HepG2 (cell line): ENCODE measurements around the gene GLIS1. TPM values are rescaled to one million over a fixed set of nuclear protein-coding genes. Genes with fewer than 3 reads are reported as not detected.

Source experiments
- ATAC-seq: fragments of 200-7000 bp; cut with Tn5 transposase; 3 replicates; pipeline ENCODE4 v1.9.1; 2020; ENCODE audit warnings: mild to moderate bottlenecking, moderate library complexity
- BruUV-seq: library from RNA; stranded (reverse); fragments of 400-500 nt; replicated peaks from 2 replicates; lab custom pipeline; 2021; lab: Mats Ljungman, UMichigan
- CTCF ChIA-PET: fragments of 300-600 bp; formaldehyde crosslinking; extraction: SDS; loops from one replicate; lab custom pipeline; 2021; ENCODE audit warnings: low total read pairs, inconsistent platforms, low intra/inter-chr PET ratio; lab: Yijun Ruan, JAX
- POLR2A ChIA-PET: fragments of 350-600 bp; sonication (Branson Sonifier 250); formaldehyde crosslinking; loops from one replicate; lab custom pipeline; 2020; ENCODE audit warnings: antibody characterized with exemption, inconsistent platforms; lab: Yijun Ruan, JAX
- DNase-seq: peaks from one replicate; pipeline ENCODE4 v3.0.0-alpha.2; 2015; ENCODE audit warnings: low spot score
- FAIRE-seq: peaks from 3 replicates; lab custom pipeline; 2011; peaks lifted over from hg19 to GRCh38; lab: Jason Lieb, UNC
- H2AFZ ChIP-seq: one replicate; pipeline ENCODE4 v1.6.1; 2011; ENCODE audit warnings: low read length, inconsistent platforms
- H3K27ac ChIP-seq: fragments of 300-600 bp; 3 replicates; pipeline ENCODE4 v1.8.0; 2011; ENCODE audit warnings: mixed run types, mild to moderate bottlenecking, mixed read lengths, low read length, inconsistent platforms; ENCODE audit not compliant: insufficient read depth; ENCODE audit errors: extremely low read length
- H3K27me3 ChIP-seq, 2 experiments: fragments of 200-600 bp in 1 of 2; 2 replicates in 1 of 2; 3 replicates in 1 of 2; pipeline versions ENCODE4 v1.6.0 to v1.8.0; 2011; ENCODE audit warnings: low read length in 2 of 2, mild to moderate bottlenecking in 2 of 2, moderate library complexity in 2 of 2, inconsistent platforms in 1 of 2; ENCODE audit not compliant: insufficient read depth in 2 of 2, control insufficient read depth in 1 of 2
- H3K36me3 ChIP-seq, 2 experiments: fragments of 200-600 bp in 1 of 2; replicated peaks in 1 of 2; 2 replicates in 1 of 2; 3 replicates in 1 of 2; pipeline versions ENCODE4 v1.5.1 to v1.8.0; 2011; ENCODE audit warnings: low read length in 2 of 2, inconsistent platforms in 1 of 2; ENCODE audit not compliant: insufficient read depth in 2 of 2, control insufficient read depth in 1 of 2
- H3K4me1 ChIP-seq: 2 replicates; pipeline ENCODE4 v1.5.1; 2012; ENCODE audit warnings: low read length, inconsistent platforms; ENCODE audit not compliant: insufficient read depth
- H3K4me2 ChIP-seq: 2 replicates; pipeline ENCODE4 v1.6.0; 2011; ENCODE audit warnings: low read depth, low read length, inconsistent platforms
- H3K4me3 ChIP-seq, 3 experiments: fragments of 200-600 bp in 1 of 3; sonication (generic), shearing (Covaris generic) in 1 of 3; replicated peaks in 1 of 3; 2 replicates each; pipeline ENCODE4 v1.5.1; 2011 to 2016; ENCODE audit warnings: low read length in 3 of 3, inconsistent platforms in 2 of 3, low read depth in 2 of 3, mild to moderate bottlenecking in 2 of 3, control low read depth in 1 of 3, mixed read lengths in 1 of 3; ENCODE audit not compliant: insufficient read depth in 1 of 3
- H3K79me2 ChIP-seq: one replicate; pipeline ENCODE4 v1.6.1; 2011; ENCODE audit warnings: low read length, inconsistent platforms; ENCODE audit not compliant: insufficient read depth
- H3K9ac ChIP-seq: 2 replicates; pipeline ENCODE4 v1.6.0; 2011; ENCODE audit warnings: mild to moderate bottlenecking, low read depth, low read length, inconsistent platforms; ENCODE audit not compliant: insufficient read depth
- H3K9me3 ChIP-seq: 2 replicates; pipeline ENCODE4 v1.5.1; 2012; ENCODE audit warnings: mild to moderate bottlenecking, low read length
- H4K20me1 ChIP-seq: 2 replicates; pipeline ENCODE4 v1.6.0; 2011; ENCODE audit warnings: inconsistent platforms, mild to moderate bottlenecking, low read length, moderate library complexity; ENCODE audit not compliant: insufficient read depth
- BCL6 ChIP-seq: IDR thresholded peaks from 2 replicates; pipeline ENCODE4 v1.6.1; 2016; ENCODE audit warnings: missing genetic modification reagents, missing compliant biosample characterization
- CEBPB ChIP-seq: IDR thresholded peaks from 2 replicates; pipeline ENCODE4 v1.6.1; 2011; ENCODE audit warnings: low read depth, low read length, improper control_type of control experiment, borderline replicate concordance
- DDIT3 ChIP-seq: sonication (generic); formaldehyde crosslinking; IDR thresholded peaks from 2 replicates; pipeline ENCODE4 v1.4.0; 2020; ENCODE audit warnings: mild to moderate bottlenecking, missing genetic modification reagents
- DNMT1 ChIP-seq: sonication (generic); formaldehyde crosslinking; IDR thresholded peaks from 2 replicates; pipeline ENCODE4 v1.5.1; 2020; ENCODE audit warnings: mild to moderate bottlenecking, missing genetic modification reagents
- EHMT2 ChIP-seq: fragments of 200-600 bp; sonication (generic); IDR thresholded peaks from 2 replicates; pipeline ENCODE4 v1.7.0; 2017; ENCODE audit warnings: antibody characterized with exemption, low read depth, low read length, borderline replicate concordance
- ETV5 ChIP-seq: IDR thresholded peaks from 2 replicates; pipeline ENCODE4 v1.6.1; 2018; ENCODE audit warnings: missing biosample characterization, missing genetic modification reagents, inconsistent platforms, borderline replicate concordance
- FOXA3 ChIP-seq: IDR thresholded peaks from 2 replicates; pipeline ENCODE4 v1.6.1; 2016; ENCODE audit warnings: missing genetic modification reagents, missing compliant biosample characterization
- HINFP ChIP-seq: sonication (generic); formaldehyde crosslinking; IDR thresholded peaks from 2 replicates; pipeline ENCODE4 v1.4.0; 2020; ENCODE audit warnings: low read depth, mild to moderate bottlenecking, missing genetic modification reagents
- HMG20A ChIP-seq: IDR thresholded peaks from 2 replicates; pipeline ENCODE4 v1.6.1; 2016; ENCODE audit warnings: borderline replicate concordance
- KDM2A ChIP-seq: sonication (generic); formaldehyde crosslinking; IDR thresholded peaks from 2 replicates; pipeline ENCODE4 v1.4.0; 2020; ENCODE audit warnings: low read depth, missing genetic modification reagents, borderline replicate concordance
- KLF12 ChIP-seq: sonication (generic); formaldehyde crosslinking; IDR thresholded peaks from 2 replicates; pipeline ENCODE4 v1.4.0; 2020; ENCODE audit warnings: missing genetic modification reagents, borderline replicate concordance
- MEIS1 ChIP-seq: sonication (generic); formaldehyde crosslinking; IDR thresholded peaks from 2 replicates; pipeline ENCODE4 v1.9.0; 2021; ENCODE audit warnings: mild to moderate bottlenecking, missing genetic modification reagents, moderate library complexity, borderline replicate concordance
- MTF1 ChIP-seq: sonication (generic); formaldehyde crosslinking; IDR thresholded peaks from 2 replicates; pipeline ENCODE4 v1.5.0; 2020; ENCODE audit warnings: missing genetic modification reagents
- SRY ChIP-seq: sonication (generic); formaldehyde crosslinking; IDR thresholded peaks from 2 replicates; pipeline ENCODE4 v1.8.0; 2022; ENCODE audit warnings: mild to moderate bottlenecking, missing genetic modification reagents
- ZMYM3 ChIP-seq: sonication (generic); formaldehyde crosslinking; IDR thresholded peaks from 2 replicates; pipeline ENCODE4 v1.5.1; 2020; ENCODE audit warnings: mild to moderate bottlenecking, missing genetic modification reagents
- ZNF230 ChIP-seq: sonication (generic); formaldehyde crosslinking; IDR thresholded peaks from 2 replicates; pipeline ENCODE4 v1.4.0; 2020; ENCODE audit warnings: mild to moderate bottlenecking, missing genetic modification reagents
- ZNF335 ChIP-seq: sonication (generic); formaldehyde crosslinking; IDR thresholded peaks from 2 replicates; pipeline ENCODE4 v1.4.0; 2020; ENCODE audit warnings: missing genetic modification reagents
- ZNF501 ChIP-seq: sonication (generic); formaldehyde crosslinking; IDR thresholded peaks from 2 replicates; pipeline ENCODE4 v1.5.1; 2020; ENCODE audit warnings: mild to moderate bottlenecking, moderate library complexity, missing genetic modification reagents
- WGBS: methylation state at CpG from one replicate; pipeline ENCODE4 v1.1.6; 2017; ENCODE audit warnings: low lambda C conversion rate; 5-methylcytosine and 5-hydroxymethylcytosine counted together
- in situ Hi-C: cut with HindIII; loops from 2 replicates; pipeline ENCODE4 v1.10.0; 2017; ENCODE audit warnings: low pct_unique_long_range_greater_than_20kb; ENCODE audit not compliant: extremely low pct_ligation_motif_present
- intact Hi-C: fragments of 100-400 bp; cut with micrococcal nuclease; formaldehyde crosslinking; loops from one replicate; pipeline ENCODE4 v1.10.0; 2022; ENCODE audit not compliant: unreplicated experiment
- polyA plus RNA-seq, 8 experiments: library from polyadenylated mRNA; depleted of rRNA in 3 of 8; stranded (reverse) in 7 of 8; unstranded in 1 of 8; fragments of >200 nt; fragmentation: Illumina TruSeq in 4 of 8; extraction: Trizol in 4 of 8; gene quantifications; 2 replicates each; pipeline versions ENCODE4 v1.2.1 to v1.2.3, GENCODE V29; 2011 to 2016; ENCODE audit warnings: low read depth in 4 of 8, missing spikeins in 1 of 8, mixed read lengths in 1 of 8; ENCODE audit not compliant: insufficient read depth in 1 of 8
- total RNA-seq, 5 experiments: library from RNA; depleted of rRNA; stranded (reverse); fragments of >200 nt; fragmentation: Illumina TruSeq; extraction: Trizol; gene quantifications; 2 replicates each; pipeline ENCODE4 v1.2.3, GENCODE V29; 2016; ENCODE audit warnings: low read depth in 1 of 5
- TF ChIP-seq, protein P1 (sequence below): sonication (generic); formaldehyde crosslinking; IDR thresholded peaks from 2 replicates; pipeline ENCODE4 v1.5.1; 2020; ENCODE audit warnings: mild to moderate bottlenecking, missing genetic modification reagents, borderline replicate concordance

GLIS1 gene
- total and polyA plus RNA-seq, 2 of the 13 experiments (the other 11 are each of a cell fraction or from before 2014, with no cell fraction given) = 0.03 TPM; not detected in 1

DNA sequence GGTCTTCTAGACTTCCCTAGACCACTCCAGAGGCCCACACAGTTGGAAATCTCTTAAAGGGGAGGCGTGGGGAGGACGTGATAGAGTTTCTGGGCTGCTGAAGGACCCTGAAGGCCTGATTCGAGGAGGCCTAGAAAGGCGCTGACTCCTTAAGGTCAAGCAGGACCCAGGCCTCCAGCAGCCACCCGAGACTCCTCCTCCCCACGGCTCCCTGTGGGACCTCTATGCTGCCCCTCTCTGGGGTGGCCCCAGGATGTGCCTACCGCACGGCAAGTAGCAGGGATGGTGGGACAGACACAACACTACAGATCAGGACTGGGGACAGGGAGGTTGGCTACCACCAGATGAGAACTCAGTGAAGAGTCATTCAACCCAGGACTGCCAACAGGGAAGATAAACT is 77.5 kb downstream of the GLIS1 start:
- Histone ChIP-seq H3K4me2 (no peak overlapping the region), H3K4me1 (peaks cover 10% of the 10 kb centered on the region), H3K9me3 (no peaks in the 10 kb centered on the region)
- no peak for FAIRE-seq
- POLR2A ChIA-PET = no interaction called here
- TF ChIP-seq EHMT2 (no peak), BCL6 (CRISPR knock-in tag) (no peak), FOXA3 (no peak), DDIT3 (CRISPR knock-in tag) (no peak), SRY (CRISPR knock-in tag) (no peak), ZNF335 (CRISPR knock-in tag) (no peak), ETV5 (no peak)
- TF ChIP-seq, all 625 proteins: peak for 0
- Histone ChIP-seq H3K27ac (no peak overlapping the region), H3K9ac (no peak overlapping the region), H3K27me3 (peaks cover 7 to 27% of the 10 kb centered on the region in 2 experiments; a peak in 4 of 5 replicates), H3K4me3 (no peak overlapping the region), H2AFZ (no peak overlapping the region), H3K36me3 (no peaks in the 10 kb centered on the region), H4K20me1 (no peaks in the 10 kb centered on the region), H3K79me2 (no peaks in the 10 kb centered on the region)
- no TSS peak for BruUV-seq
- DNase-seq = no peak
- no CpG with 5 or more reads among the region's 8 CpGs for WGBS
- ATAC-seq = no peak
- CTCF ChIA-PET = no interaction called here
- intact Hi-C loops (no loop called here), in situ Hi-C loops (no loop called here)

GRCh38 chr1:53660666-53661065 is 78.3 kb downstream of the GLIS1 start:
- WGBS = 0% methylated on average over 3 of the region's 3 CpGs

More at GRCh38 chr1:53660666-53661065, 78.3 kb downstream of the GLIS1 start:
- Histone ChIP-seq H3K4me1 (peaks cover 10% of the 10 kb centered on the region), H3K9me3 (no peaks in the 10 kb centered on the region), H3K36me3 (no peaks in the 10 kb centered on the region), H3K27me3 (peaks cover 7 to 32% of the 10 kb centered on the region in 2 experiments; a peak in 4 of 5 replicates), H3K4me2 (no peak overlapping the region), H4K20me1 (no peaks in the 10 kb centered on the region), H3K27ac (no peak overlapping the region), H3K9ac (no peak overlapping the region), H2AFZ (no peak overlapping the region), H3K79me2 (no peaks in the 10 kb centered on the region), H3K4me3 (no peak overlapping the region)
- no peak for FAIRE-seq
- POLR2A ChIA-PET = no interaction called here
- CTCF ChIA-PET = no interaction called here
- TF ChIP-seq KDM2A (CRISPR knock-in tag) (no peak), HINFP (no peak), CEBPB (no peak), ZNF230 (CRISPR knock-in tag) (no peak), MEIS1 (CRISPR knock-in tag) (no peak), DNMT1 (CRISPR knock-in tag) (no peak), ZMYM3 (CRISPR knock-in tag) (no peak), ZNF501 (no peak), HMG20A (no peak), MTF1 (no peak), KLF12 (CRISPR knock-in tag) (no peak)
- TF ChIP-seq, protein P1, sequence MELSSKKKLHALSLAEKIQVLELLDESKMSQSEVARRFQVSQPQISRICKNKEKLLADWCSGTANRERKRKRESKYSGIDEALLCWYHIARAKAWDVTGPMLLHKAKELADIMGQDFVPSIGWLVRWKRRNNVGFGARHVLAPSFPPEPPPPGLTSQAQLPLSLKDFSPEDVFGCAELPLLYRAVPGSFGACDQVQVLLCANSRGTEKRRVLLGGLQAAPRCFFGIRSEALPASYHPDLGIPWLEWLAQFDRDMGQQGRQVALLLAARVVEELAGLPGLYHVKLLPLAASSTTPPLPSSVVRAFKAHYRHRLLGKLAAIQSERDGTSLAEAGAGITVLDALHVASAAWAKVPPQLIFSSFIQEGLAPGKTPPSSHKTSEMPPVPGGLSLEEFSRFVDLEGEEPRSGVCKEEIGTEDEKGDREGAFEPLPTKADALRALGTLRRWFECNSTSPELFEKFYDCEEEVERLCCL (CRISPR knock-in tag) = no peak
- BruUV-seq = no TSS peak
- in situ Hi-C loops = no loop called here
- no peak for DNase-seq
- ATAC-seq = no peak
- intact Hi-C loops = no loop called here
